Neural progenitor cell (in vitro differentiated cells): ENCODE results near the gene IDI1. TPM values are rescaled to one million over a fixed set of nuclear protein-coding genes. Genes with fewer than 3 reads are reported as not detected.

Source experiments
- DNase-seq: peaks from one replicate; pipeline ENCODE4 v3.0.0-alpha.2; 2016; ENCODE audit warnings: low spot score
- H2AFZ ChIP-seq: fragments of 200-600 bp; sonication (generic); replicated peaks from 2 replicates; pipeline ENCODE4 v1.6.1; 2016; ENCODE audit warnings: antibody characterized with exemption
- H3F3A ChIP-seq: fragments of 200-600 bp; sonication (generic); 2 replicates; pipeline ENCODE4 v1.6.1; 2016; ENCODE audit warnings: antibody characterized with exemption, low read depth
- H3K27ac ChIP-seq: fragments of 200-600 bp; sonication (generic); 2 replicates; pipeline ENCODE4 v1.5.1; 2016; ENCODE audit warnings: mild to moderate bottlenecking
- H3K27me3 ChIP-seq: fragments of 200-600 bp; sonication (generic); 2 replicates; pipeline ENCODE4 v1.6.1; 2016; ENCODE audit warnings: mild to moderate bottlenecking, moderate library complexity
- H3K36me3 ChIP-seq: fragments of 200-600 bp; sonication (generic); 2 replicates; pipeline ENCODE4 v1.5.1; 2016
- H3K4me1 ChIP-seq: fragments of 200-600 bp; sonication (generic); 2 replicates; pipeline ENCODE4 v1.6.1; 2016; ENCODE audit warnings: mixed run types
- H3K4me2 ChIP-seq: fragments of 200-600 bp; sonication (generic); 2 replicates; pipeline ENCODE4 v1.6.1; 2016
- H3K4me3 ChIP-seq: fragments of 200-600 bp; sonication (generic); 2 replicates; pipeline ENCODE4 v1.5.1; 2016
- H3K79me2 ChIP-seq: fragments of 200-600 bp; sonication (generic); 2 replicates; pipeline ENCODE4 v1.6.1; 2016; ENCODE audit warnings: low read depth
- H3K9ac ChIP-seq: fragments of 200-600 bp; sonication (generic); 2 replicates; pipeline ENCODE4 v1.6.1; 2016
- H3K9me3 ChIP-seq: fragments of 200-600 bp; sonication (generic); 2 replicates; pipeline ENCODE4 v1.5.1; 2016; ENCODE audit warnings: low read depth
- H4K20me1 ChIP-seq: fragments of 200-600 bp; sonication (generic); 2 replicates; pipeline ENCODE4 v1.6.1; 2016; ENCODE audit warnings: low read depth
- H3K27ac Mint-ChIP-seq: 3 replicates; pipeline ENCODE4 v1.8.0; 2021; ENCODE audit warnings: mixed read lengths
- H3K27me3 Mint-ChIP-seq: 2 replicates; pipeline ENCODE4 v1.8.0; 2022; ENCODE audit warnings: low read depth, mild to moderate bottlenecking, inconsistent platforms, moderate library complexity, mixed read lengths; ENCODE audit not compliant: insufficient read depth
- H3K36me3 Mint-ChIP-seq: 3 replicates; pipeline ENCODE4 v1.8.0; 2021; ENCODE audit warnings: mixed read lengths
- H3K4me1 Mint-ChIP-seq: 3 replicates; pipeline ENCODE4 v1.8.0; 2021; ENCODE audit warnings: mixed read lengths
- H3K4me3 Mint-ChIP-seq: 3 replicates; pipeline ENCODE4 v1.8.0; 2021; ENCODE audit warnings: mild to moderate bottlenecking, moderate library complexity, mixed read lengths
- H3K9me3 Mint-ChIP-seq: 3 replicates; pipeline ENCODE4 v1.8.0; 2020; ENCODE audit warnings: mixed read lengths
- CTCF ChIP-seq: fragments of 200-600 bp; sonication (generic); IDR thresholded peaks from 2 replicates; pipeline ENCODE4 v1.5.1; 2017; ENCODE audit warnings: antibody characterized with exemption, mild to moderate bottlenecking
- EZH2 ChIP-seq: fragments of 200-600 bp; sonication (generic); IDR thresholded peaks from 2 replicates; pipeline ENCODE4 v1.6.1; 2017; ENCODE audit warnings: antibody characterized with exemption, mild to moderate bottlenecking, moderate library complexity
- EZH2phosphoT487 ChIP-seq: fragments of 200-600 bp; sonication (generic); IDR thresholded peaks from 2 replicates; pipeline ENCODE4 v1.6.1; 2017; ENCODE audit warnings: antibody characterized with exemption
- total RNA-seq: library from RNA; depleted of rRNA; stranded (reverse); fragments of >200 nt; gene quantifications from 2 replicates; pipeline ENCODE4 v1.2.3, GENCODE V29; 2015; ENCODE audit warnings: low replicate concordance

Gene IDI1
- total RNA-seq, 1 donor from 2014 or later = 168 TPM

GRCh38 chr10:1044964-1045363 is 4.0 kb downstream of the IDI1 start:
- Histone ChIP-seq H3K4me2 (peak overlapping the region; percentile 48), H3F3A (peaks cover 60% of the 10 kb centered on the region), H3K9ac (no peak overlapping the region), H3K27ac (no peak overlapping the region), H3K79me2 (peaks cover 62% of the 10 kb centered on the region), H3K9me3 (no peaks in the 10 kb centered on the region), H3K27me3 (no peaks in the 10 kb centered on the region), H2AFZ (no peak overlapping the region), H4K20me1 (peaks cover 69% of the 10 kb centered on the region), H3K4me1 (peaks cover 4% of the 10 kb centered on the region), H3K36me3 (peaks cover 31% of the 10 kb centered on the region), H3K4me3 (peak overlapping the region; percentile 25)
- Mint-ChIP-seq H3K36me3 (peaks cover 36% of the 10 kb centered on the region), H3K9me3 (no peaks in the 10 kb centered on the region), H3K4me3 (peak overlapping the region; percentile 80), H3K4me1 (peaks cover 29% of the 10 kb centered on the region), H3K27ac (no peak overlapping the region), H3K27me3 (peaks cover 7% of the 10 kb centered on the region)
- TF ChIP-seq EZH2 = no peak
- no peak for TF ChIP-seq EZH2phosphoT487
- no peak for TF ChIP-seq CTCF
- no peak for DNase-seq

- H3K79me2 ChIP-seq = peaks cover 59% of the 10 kb centered on the region
- H3F3A ChIP-seq = peaks cover 59% of the 10 kb centered on the region
- H3K36me3 Mint-ChIP-seq = peaks cover 36% of the 10 kb centered on the region
- no peak overlapping the region for H3K9ac ChIP-seq
- H3K36me3 ChIP-seq = peaks cover 37% of the 10 kb centered on the region
- TF ChIP-seq CTCF (no peak), EZH2 (no peak), EZH2phosphoT487 (no peak)
- peaks cover 4% of the 10 kb centered on the region for H3K4me1 ChIP-seq
- H3K4me3 Mint-ChIP-seq = peak overlapping the region; percentile 63
- no peak overlapping the region for H2AFZ ChIP-seq
- no peak overlapping the region for H3K4me2 ChIP-seq
- no peaks in the 10 kb centered on the region for H3K9me3 ChIP-seq
- H3K27me3 ChIP-seq = no peaks in the 10 kb centered on the region
- peak overlapping the region; percentile 60 for H3K27ac ChIP-seq
- H3K4me3 ChIP-seq = no peak overlapping the region
- peak overlapping the region; percentile 3 for H3K27ac Mint-ChIP-seq
- DNase-seq = no peak
- peaks cover 29% of the 10 kb centered on the region for H3K4me1 Mint-ChIP-seq
- peaks cover 5% of the 10 kb centered on the region for H3K27me3 Mint-ChIP-seq
- H3K9me3 Mint-ChIP-seq = no peaks in the 10 kb centered on the region
- peaks cover 72% of the 10 kb centered on the region for H4K20me1 ChIP-seq
These were observed 4.8 kb downstream of the IDI1 start for GRCh38 chr10:1044146-1044545.

GRCh38 chr10:1043532-1043995 is 5.4 kb downstream of the IDI1 start:
- H3K79me2 ChIP-seq = peaks cover 58% of the 10 kb centered on the region
- peaks cover 37% of the 10 kb centered on the region for H3K36me3 ChIP-seq
- no peak overlapping the region for H3K4me2 ChIP-seq
- DNase-seq = no peak
- H3K4me3 ChIP-seq = no peak overlapping the region
- H3K27ac Mint-ChIP-seq = no peak overlapping the region
- peaks cover 29% of the 10 kb centered on the region for H3K4me1 Mint-ChIP-seq
- H3K27me3 Mint-ChIP-seq = peaks cover 5% of the 10 kb centered on the region
- peaks cover 4% of the 10 kb centered on the region for H3K4me1 ChIP-seq
- H3K27ac ChIP-seq = no peak overlapping the region
- H3K9ac ChIP-seq = no peak overlapping the region
- no peaks in the 10 kb centered on the region for H3K9me3 Mint-ChIP-seq
- TF ChIP-seq EZH2 (no peak), CTCF (no peak), EZH2phosphoT487 (no peak)
- H2AFZ ChIP-seq = no peak overlapping the region
- H3K4me3 Mint-ChIP-seq = no peak overlapping the region
- peaks cover 73% of the 10 kb centered on the region for H4K20me1 ChIP-seq
- no peaks in the 10 kb centered on the region for H3K9me3 ChIP-seq
- H3K36me3 Mint-ChIP-seq = peaks cover 36% of the 10 kb centered on the region
- no peaks in the 10 kb centered on the region for H3K27me3 ChIP-seq
- peaks cover 56% of the 10 kb centered on the region for H3F3A ChIP-seq
